GM19467 (cell line): ENCODE measurements around the gene TREX2.
"Not testable (repeated sequence)": the region's sequence is repeated elsewhere in the genome, so short reads cannot be mapped to it uniquely, and the experiment has no call there.

Experiments
- ATAC-seq: cut with Tn5 transposase; IDR thresholded peaks from one replicate; pipeline ENCODE4 v1.9.1; 2021; ENCODE audit warnings: mild to moderate bottlenecking, moderate library complexity; ENCODE audit not compliant: unreplicated experiment

Gene TREX2

GRCh38 chrX:153410888-153411254, 35.0 kb downstream of the TREX2 start:
- ATAC-seq = no peak

DNA sequence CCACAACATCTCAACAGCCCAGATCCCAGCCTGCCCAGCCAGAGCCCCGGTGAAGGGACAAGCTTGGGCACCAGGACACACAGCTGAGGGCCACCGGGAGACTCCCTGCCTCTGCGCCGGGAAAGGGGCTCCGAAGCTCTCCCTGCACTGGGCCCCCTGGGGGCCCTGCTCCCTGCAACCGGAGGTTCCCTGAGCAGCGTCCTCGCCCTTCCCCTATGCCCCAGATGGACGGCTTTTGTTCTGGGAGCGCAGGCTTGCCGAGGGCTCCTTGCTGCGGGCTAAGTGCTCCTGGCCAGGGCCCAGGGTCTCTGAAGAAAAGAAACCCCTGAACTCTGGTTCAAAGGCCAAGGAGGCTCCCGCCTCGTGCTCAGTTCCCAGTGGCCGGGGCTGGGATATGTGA, 35.5 kb downstream of the TREX2 start:
- no peak for ATAC-seq

DNA sequence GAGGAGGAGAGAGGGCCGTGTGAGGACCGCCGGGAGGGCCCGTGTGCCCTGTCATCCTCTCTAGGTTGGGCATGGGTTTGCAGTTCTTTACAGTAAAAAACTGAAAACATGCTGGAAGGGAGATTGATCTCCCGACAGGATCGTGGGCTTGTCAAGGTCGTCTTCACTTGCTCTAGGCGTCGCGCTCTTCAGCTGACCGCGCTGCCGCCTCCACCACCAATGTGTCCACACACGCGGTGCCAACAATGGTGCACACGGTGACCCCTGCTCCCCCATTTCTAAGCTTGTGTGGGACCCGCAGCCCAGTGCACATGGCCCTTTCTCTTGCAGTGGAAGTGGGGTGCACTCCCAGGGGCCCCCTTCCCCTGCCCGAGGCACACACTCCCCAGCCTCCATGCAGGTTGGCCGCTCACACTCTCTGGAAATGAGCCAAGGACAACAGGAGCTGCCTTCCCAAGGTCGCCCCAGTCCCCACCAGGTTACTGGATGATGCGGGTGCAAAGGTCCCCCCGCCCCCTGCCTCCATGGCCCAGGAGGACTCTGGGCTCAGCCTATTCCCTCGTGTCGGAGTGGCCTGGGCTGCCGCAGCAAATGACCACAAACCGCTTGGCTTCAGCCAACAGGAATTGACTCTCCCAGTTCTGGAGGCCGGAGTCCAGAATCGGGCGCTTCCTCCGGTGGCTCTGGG, 36.3 kb downstream of the TREX2 start:
- ATAC-seq = no peak

DNA sequence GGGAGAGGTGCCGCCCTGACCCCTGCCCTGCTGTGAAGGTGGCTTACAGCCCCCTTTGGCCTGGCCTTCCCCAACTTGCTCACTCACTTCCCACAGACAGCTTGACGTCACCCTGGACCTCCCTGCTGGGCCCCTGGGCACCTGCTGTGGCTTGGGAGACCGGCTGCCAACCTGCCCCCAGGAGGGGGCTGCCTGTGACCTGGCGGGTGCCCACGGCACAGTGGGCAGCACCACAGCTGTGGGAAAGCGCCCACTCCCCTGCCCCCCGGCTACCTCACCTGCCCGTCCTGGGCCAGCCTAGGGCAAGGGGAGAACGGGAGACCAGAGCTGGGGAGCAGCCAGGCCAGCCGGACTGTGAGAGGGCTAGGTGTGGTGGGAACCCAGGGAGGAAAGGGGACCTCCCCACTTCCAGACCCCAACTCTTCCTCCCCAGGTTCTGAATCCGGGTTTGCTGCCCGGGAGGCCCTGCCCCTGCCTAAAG, 36.9 kb downstream of the TREX2 start:
- ATAC-seq = no peak

- ATAC-seq = no peak
These were observed 37.6 kb downstream of the TREX2 start for GRCh38 chrX:153408221-153408721.

GRCh38 chrX:153407736-153408135, 38.1 kb downstream of the TREX2 start:
- ATAC-seq = no peak

DNA sequence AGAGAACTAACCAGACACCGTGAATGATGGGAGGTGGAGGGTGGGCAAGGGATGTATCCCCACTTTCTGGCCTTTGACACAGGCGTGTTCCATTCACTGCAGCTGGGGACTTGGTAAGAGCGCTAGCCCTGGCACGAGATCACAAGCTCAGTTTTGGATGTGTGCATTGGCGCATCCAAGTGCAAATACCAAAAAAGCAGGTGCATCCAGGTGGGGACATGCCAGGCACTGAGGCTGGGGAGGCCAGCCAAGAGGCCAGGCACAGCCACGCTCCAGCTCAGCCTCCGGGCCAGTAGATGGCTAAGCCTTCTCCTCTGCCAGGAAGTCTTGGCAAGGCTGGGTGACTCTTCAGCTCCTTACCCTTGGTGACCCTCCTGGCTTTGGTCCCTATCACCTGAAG, 39.0 kb downstream of the TREX2 start:
- ATAC-seq = no peak

GRCh38 chrX:153406011-153406410, 39.8 kb downstream of the TREX2 start:
- ATAC-seq = no peak

DNA sequence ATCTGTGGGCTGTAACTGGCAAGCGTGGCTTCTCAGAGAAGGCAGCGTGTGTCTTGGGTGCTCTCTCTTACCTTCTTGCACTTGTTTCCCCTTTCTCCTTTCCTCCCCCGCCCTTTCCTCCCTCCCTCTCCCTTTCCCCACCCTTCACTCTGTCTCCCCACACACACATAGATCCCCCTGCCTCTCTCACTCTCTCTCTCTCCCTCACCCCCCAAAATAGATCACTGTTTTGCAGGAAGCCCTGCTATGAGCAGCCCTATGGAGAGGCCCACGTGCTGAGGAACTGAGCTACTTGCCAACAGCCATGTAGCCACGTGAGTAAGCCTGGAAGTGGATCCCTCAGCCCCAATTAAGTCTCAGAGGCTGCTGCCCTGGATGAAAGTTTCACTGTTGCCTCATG, 40.4 kb downstream of the TREX2 start:
- ATAC-seq = no peak

DNA sequence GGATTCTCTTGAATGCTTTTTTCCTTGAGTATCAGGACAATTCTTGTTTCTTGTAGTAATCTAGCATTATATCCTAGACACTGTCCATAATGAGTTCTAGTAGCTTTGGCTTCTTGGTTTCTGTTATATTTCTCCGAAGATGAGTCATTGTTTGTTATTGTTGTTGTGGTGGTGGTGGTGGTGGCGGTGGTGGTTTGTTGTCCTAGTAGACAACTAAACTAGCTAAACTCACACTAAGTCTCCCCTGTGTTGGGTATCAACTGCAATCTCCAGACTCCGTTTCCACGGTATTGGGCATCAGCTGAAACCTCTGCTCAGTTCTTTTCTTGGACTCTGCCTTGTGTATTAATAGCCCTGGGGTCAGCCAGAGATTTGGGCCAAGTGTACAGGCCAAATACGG, 41.5 kb downstream of the TREX2 start:
- not testable (repeated sequence) for ATAC-seq

DNA sequence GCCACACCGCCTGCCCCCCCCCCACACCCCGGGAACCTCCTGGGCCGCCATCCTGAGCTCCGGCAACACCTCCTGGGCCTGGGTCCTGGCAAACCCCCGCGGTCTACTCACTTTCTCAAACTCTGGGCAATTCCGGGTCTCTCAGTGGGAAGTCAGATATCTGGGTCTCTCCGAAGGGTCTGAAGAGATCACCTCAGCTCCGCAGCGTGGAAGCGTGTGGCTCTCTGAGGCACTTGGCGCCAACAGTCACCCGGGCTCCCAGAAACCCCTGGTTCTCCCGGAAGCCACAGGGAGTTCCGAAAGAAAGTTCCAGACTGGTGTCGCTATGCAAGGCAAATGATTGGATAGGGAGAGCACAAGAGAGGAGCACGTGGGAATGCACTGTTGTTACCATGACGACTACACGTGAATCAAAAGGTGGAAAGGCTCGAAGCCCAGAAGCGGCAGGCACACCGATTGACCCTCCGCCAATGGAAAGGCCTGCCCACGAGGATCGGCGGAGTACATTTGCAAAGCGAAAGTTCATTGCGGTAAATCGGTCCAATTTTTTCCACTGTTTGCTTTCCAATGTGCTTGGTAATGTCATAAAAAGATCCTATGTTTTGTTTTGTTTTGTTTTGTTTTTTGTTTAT, 44.6 kb downstream of the TREX2 start, which contains the start of gene PNMA6E:
Gene PNMA6E, minus strand, starts transcription at position 218 of the 632 bp plus-strand sequence. CDS start 2,501 bp downstream, outside the sequence.
- ATAC-seq = no peak

- ATAC-seq = no peak
These were observed 45.4 kb downstream of the TREX2 start for GRCh38 chrX:153400146-153401132.

- ATAC-seq = no peak
These were observed 47.4 kb downstream of the TREX2 start for GRCh38 chrX:153398275-153398960.

DNA sequence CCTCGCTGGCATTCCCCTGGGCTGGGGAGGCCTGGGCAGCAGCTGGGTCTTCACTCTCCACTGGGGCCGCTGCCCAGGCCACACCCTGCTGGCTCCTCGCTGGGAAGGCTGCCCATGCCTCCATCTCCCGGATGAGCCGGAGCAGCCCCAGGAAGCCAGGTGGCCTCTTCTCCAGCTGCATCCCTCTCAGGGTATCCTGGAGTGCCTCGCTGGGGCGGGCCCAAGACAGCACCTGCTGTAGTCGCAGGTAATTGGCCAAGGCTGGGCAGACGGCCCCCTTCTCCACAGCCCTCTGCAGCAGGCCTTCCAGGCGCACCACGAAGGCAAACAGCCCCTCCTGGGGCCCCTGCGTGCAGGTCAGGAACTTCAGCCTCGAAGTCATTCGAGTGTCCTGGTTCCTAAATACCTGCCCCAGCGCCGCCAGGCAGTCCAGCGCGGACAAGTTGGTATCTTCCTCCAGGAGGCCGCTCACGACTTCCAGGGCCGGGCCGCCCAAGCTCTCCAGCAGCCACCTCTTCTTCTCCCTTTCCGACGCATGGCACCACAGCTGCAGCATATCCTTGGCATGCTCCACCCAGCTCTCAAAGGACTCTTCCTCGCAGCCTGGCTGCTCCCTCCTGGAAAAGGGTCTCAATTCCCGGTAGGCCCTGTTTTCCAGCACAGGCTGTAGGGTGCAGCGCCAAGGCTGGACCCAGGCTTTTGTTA, 48.4 kb downstream of the TREX2 start:
- no peak for ATAC-seq

- ATAC-seq = no peak
These were observed 49.3 kb downstream of the TREX2 start for GRCh38 chrX:153396320-153397195.

- ATAC-seq = no peak
These were observed 50.1 kb downstream of the TREX2 start for GRCh38 chrX:153395613-153396319.

DNA sequence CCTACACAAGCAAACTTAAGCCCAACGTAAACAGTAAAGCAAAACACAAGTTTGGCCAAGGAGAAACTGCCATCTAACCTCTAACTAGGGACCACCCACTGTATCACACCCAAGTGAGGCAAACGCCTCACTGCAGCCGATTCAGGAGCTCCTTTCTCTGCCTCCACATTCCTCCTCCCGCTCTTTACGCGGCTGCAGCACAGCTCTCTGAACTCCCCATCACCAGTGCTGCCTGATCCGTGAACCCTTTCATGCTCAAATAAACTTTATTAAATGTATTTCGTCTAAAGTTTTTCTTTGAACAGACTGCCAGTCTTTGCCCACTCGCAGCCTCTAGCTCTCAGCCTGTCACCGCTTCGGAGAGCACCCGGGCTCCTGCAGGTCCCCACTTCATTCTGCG, 51.2 kb downstream of the TREX2 start:
- ATAC-seq = no peak
